ENCODE data around the gene GFAP.

DNA sequence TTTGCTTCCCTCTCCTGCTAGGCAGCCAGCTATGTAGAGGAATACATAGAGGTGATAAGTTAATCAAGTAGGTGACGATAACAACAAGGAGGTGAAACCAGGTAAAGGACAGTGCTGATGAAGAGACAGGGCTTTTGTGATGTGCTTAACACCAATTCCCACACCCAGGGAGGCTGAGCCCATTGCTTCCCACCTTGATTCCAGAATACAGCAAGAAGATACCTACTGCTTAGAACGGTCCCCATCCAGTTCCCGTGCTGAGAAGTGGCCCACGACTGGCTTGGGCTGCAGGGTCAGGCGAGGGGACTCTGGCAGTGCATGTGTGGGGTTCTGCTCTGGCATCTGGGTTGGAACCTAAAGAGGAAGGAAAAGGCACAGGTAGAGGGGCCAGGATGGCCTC lies 16.1 kb upstream of the GFAP start:
- TF ChIP-seq ZNF274 (IDR thresholded peaks at IDR 0.05; ENCODE audit: low read length) (no peak), ZNF274 (tag by site-specific recombination; IDR thresholded peaks at IDR 0.05; ENCODE audit: borderline replicate concordance) (no peak), RBAK (tag by site-specific recombination; IDR thresholded peaks at IDR 0.05) (no peak)
- TF ChIP-seq, protein P1, sequence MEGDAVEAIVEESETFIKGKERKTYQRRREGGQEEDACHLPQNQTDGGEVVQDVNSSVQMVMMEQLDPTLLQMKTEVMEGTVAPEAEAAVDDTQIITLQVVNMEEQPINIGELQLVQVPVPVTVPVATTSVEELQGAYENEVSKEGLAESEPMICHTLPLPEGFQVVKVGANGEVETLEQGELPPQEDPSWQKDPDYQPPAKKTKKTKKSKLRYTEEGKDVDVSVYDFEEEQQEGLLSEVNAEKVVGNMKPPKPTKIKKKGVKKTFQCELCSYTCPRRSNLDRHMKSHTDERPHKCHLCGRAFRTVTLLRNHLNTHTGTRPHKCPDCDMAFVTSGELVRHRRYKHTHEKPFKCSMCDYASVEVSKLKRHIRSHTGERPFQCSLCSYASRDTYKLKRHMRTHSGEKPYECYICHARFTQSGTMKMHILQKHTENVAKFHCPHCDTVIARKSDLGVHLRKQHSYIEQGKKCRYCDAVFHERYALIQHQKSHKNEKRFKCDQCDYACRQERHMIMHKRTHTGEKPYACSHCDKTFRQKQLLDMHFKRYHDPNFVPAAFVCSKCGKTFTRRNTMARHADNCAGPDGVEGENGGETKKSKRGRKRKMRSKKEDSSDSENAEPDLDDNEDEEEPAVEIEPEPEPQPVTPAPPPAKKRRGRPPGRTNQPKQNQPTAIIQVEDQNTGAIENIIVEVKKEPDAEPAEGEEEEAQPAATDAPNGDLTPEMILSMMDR (tag by site-specific recombination; IDR thresholded peaks at IDR 0.05), result no peak

All from HEK293 (cell line).